Brain pericyte (primary cell): ENCODE results near the gene FTO.

Experiments
- DNase-seq: peaks from one replicate; pipeline ENCODE4 v3.0.0-alpha.2; 2012; ENCODE audit warnings: low read depth, low spot score

FTO gene

DNA sequence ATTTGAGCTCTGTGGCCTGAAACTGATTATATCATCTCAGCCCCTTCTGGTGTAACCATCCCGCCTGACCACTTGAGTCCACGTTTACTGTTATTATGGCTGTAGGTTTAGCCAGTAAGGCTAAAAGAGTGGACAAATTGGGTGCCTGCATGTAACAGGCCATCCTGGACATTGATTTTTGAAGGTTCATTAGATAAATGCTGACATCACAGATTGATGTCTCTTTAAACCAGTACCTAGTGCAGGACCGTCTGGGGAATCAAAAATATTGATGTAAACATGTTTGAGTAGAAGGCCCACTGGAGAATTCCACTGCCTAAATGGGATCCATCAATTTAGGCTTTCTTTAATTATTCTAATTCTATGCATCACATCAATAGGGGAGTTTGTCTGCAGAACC is 367.6 kb downstream of the FTO start:
- DNase-seq, result no peak

DNA sequence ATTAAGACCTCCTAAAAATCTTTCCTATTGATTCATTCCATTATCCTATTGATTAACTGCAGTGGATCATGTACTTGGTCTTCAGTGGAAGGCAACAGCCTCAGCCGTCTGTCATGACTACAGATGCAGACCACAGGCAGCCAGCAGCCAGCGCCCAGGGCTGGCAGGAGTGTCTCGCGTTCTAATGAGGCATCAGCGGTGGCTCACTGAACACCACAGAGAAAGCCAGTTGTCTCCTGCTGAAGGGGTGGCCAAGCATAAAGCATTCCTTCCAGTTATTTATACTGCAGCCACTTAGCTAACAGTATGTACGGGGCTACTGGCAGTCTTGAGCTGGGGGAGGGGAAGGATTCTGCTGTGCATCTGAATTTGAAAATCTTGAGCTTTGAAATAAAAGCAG is 368.3 kb downstream of the FTO start:
- DNase-seq, result no peak

DNA sequence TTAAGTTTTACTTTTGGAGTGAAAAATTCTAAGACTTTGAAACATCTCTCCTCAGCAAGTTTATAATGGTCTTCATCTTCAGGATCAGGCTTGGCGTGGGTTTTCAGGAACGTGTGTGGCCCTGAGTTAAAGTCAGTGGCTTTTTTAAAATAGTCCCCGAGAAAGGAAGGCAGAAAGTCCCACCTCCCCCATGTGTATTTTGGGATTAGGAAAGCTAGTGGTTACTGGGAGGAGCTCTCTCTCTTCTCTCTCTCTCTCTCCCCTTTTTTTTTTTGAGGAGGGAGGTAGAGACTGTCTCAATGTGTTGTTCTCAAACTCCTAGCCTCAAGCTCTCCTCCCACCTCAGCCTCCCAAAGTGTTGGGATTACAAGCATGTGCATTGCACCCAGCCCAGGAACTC is 369.4 kb downstream of the FTO start:
- no peak for DNase-seq

DNA sequence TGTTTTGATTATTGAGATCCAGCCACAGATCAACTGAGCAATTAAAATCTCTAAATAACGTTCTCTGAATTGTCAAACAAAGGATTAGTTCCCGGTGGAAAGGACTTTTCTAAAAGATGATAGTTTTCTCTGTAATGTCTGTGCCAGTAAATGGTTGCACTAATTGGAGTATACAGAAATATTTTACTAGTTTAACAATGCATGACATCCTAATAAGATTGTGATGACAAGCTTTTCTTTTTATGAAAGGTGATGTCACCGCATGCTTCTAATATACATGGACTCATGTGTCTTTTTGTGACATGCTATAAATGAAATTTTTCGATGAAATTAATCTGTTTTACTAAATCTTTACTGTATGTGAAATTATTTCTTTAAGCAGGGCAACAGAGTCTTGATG is 371.5 kb downstream of the FTO start:
- no peak for DNase-seq

DNA sequence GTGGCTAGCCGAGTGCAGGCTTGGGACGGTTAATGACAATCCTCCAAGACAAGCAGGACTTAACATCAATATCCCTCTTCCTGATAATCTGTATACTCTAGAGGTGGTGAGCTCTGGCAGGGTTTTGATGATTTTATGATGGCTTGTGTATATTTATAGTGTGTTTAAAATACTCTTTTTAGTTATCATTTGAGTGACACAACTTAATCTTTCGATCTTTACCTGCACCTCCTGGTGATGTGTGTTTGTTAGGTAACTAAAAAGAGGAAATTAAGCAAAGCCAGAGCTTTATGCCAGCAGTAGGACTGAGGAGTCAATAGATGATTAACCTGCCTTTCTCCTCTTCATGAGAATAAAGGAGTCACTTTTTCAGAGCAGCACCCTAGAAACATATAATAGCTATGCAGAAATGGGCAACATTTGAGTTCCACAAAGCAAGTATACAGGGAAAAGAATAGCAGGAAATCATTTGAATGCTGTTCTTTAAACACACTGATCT is 372.1 kb downstream of the FTO start:
- no peak for DNase-seq

DNA sequence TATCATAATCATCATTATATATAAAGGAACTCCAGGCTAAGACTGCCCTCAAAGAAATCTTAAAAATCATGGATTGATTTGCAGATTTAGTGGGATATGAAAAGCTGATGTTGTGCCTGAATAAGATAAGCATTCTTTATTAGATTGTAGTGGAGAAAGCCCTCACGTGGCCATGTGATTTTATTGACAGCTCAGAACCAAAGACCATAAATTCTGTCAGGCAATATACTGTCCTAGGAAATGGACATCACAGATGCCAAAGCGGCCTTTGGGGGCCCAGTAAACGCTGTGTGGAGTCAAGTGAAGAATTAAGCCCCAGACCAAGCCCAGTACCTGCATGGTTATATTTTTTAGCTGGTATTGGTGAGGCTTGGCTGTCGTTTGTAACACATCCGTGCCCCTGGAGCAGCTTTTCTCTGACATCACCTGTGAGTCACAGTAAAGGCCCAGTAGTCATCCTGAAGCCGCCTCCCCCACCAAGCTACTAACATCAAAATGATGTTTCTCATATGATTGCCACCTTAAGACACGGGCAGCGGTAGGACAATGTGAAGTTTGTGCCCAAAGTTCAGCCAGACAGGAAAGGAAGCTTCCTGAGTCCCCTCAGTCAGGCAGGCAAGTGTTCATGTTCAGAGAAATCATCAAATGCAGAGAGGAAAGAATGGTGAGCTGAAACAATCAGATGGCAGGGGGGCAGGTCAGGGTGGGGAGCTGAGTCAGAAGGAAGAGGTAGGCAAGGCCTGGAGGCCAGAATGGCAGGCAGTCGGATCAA is 373.3 kb downstream of the FTO start:
- no peak for DNase-seq

DNA sequence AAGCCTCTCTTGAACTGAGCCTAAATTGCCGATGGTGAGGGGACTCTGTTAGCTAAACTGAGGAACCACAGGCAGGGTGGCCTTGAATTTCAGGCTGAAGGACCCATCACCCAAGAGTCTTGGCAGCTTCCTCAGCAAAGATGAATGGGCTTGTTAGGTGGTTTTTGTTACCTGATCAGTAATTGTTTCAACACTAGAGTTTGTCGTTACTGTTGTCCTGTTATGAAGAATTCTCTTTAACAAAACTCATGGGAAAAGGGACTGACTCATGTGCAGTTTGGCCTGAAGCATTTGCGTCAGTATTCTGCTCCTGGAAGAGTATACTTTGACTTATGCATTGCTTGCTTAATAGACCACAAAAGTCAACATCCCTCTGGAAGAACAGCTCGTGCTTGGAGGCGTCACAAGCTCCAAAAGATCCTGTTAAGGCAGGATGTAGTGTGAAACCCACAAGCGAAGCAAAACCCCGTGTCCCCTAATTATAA is 376.6 kb downstream of the FTO start:
- peak; percentile 87 for DNase-seq

DNA sequence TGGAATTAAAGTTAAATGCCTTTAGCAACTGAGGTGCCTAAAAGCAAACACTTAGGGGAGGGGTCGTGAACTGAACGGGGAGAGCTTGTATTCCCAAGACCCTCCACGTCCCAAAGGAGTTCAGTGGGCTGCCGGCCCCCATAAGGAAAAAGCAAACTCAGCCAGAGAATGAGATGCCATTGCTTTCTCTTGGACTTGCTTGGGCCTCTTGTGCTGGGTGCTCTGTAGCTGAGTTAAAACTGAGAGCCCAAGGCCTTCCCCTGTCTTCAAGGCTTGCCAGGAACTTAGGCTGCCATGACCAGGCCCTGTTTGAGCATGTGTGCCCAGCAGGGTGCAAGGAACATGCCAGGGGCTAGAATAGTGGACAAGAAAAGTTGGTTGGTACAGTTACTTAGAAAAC is 382.8 kb downstream of the FTO start:
- no peak for DNase-seq

DNA sequence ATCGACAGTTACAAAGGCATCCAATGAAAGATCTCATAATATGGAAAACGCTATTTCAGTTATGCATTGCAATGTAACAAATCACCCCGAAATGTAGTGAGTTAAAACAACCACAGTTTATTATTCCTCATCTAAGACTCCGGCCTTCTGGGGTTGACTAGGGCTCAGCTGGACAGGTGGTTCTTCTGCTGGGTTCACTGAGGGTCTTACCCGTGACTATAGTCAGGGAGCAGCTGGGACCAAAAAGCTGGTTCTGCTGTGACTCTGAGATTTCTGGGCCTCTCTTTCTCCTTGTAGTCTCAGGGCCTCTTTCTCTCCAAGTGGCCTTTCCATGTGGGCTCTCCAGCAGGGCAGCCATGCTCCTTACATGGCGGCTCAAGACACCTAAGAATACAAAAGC is 386.6 kb downstream of the FTO start:
- DNase-seq, result no peak

DNA sequence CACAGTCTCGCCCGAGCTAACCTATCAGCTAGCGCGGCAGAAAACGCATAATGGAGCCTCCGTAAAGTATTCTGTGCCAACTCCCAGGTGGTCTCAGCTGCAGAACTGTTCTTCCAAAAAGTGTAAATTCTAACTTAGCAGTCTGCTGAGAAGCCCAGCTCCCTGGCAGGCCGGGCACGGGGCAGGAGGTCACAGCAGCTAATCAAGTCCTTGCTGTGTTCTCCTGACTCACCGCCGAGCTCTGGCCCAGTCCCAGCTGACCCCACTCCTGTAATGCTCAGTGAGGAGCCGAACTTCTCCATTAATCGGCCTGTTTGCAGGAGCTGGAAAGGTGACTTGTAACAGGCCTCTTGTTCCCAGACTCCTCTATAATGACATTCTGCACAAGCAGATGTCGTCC is 389.3 kb downstream of the FTO start:
- no peak for DNase-seq

DNA sequence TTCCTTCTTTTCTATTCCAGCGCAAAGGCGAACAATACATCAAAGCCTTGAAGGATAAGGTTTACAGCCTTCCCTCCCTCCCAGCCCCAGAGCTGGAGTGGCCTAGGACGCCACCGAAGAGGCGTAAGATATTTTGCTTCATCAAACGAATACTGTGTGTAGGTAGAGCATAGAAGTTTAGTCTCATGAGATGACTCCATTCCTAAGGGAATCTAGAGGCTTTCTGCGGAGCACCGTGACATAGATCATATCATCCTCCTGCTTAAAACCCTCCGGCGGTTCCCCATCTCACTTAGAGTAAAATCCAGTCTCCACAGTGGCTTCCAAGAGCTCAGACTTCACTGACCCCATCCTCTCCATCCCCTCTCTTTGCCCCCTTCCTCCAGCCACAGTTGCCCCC is 390.7 kb downstream of the FTO start:
- no peak for DNase-seq

DNA sequence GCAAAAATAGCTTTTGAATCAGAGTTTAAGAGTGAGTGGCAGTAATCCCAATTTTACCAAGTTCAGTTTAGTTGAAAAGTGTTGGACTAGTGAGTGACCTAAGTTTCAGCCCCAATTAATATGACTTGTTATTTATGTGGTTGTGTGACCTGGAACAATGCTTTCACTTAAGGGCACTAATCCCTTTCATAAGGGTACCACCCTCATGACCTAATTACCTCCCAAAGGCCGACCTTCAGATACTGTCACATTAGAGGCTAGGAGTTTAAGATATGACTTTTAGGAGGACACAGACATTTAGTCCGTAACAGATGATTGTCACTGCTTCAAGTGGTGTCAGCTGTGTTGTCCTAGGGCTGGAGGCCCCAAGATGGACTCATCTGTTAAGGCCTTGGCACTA is 392.7 kb downstream of the FTO start:
- no peak for DNase-seq

DNA sequence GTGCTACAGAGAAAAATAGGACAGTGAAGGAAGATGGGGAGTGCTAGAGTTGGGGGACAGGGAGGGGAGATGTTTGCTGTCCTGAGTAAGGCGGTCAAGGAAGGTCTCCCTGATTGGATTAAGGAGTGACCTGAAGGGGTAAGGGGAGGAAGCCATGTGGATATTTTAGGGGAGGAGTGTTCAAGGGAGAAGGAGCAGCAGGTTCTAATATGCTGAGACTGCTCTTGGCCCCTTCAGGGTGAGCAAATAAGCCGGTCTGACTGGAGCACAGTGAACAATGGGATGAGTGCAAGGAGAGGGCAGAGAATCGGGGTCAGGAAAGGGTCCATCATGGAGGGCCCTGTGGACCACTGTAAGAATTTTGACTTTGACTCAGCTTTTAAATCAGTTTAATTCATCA is 393.8 kb downstream of the FTO start:
- DNase-seq, result no peak

DNA sequence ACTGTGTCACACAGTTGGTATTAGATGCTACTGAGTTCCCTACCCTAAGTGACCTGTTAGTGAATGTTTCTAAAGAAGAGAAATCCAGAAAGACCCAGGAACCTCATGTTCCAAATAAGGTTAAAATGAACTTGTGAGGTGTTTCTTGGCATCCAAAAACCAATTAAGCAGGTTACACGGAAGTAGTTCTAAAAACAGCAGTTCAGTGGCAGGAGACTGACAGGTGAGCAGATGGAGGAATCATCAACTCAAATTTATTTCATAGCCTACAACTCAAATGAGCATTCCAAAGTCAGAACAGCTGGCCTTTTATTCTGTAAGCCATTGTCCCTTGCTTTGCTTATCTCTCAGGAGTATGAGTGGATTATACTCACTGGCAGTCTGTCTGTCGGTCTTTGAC is 394.3 kb downstream of the FTO start:
- no peak for DNase-seq

DNA sequence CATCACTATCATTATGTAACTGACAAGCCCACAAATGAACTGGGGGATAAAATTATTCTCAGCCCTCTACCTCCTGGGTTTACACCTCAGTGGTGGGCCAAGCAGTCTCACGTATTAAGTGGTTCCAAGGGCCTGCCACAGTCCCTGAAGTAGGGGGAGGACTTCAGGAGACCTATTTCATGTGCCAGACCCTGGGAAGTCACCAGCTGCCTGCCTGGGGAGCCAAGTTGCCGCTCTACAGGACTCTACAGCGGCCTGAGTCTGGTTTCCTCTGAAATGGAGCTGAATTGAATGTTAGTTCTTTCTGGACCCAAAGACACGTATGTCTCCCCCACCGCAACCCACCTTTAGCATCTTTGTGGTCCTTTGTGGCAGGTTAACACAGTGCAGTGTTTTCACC is 395.7 kb downstream of the FTO start:
- no peak for DNase-seq

DNA sequence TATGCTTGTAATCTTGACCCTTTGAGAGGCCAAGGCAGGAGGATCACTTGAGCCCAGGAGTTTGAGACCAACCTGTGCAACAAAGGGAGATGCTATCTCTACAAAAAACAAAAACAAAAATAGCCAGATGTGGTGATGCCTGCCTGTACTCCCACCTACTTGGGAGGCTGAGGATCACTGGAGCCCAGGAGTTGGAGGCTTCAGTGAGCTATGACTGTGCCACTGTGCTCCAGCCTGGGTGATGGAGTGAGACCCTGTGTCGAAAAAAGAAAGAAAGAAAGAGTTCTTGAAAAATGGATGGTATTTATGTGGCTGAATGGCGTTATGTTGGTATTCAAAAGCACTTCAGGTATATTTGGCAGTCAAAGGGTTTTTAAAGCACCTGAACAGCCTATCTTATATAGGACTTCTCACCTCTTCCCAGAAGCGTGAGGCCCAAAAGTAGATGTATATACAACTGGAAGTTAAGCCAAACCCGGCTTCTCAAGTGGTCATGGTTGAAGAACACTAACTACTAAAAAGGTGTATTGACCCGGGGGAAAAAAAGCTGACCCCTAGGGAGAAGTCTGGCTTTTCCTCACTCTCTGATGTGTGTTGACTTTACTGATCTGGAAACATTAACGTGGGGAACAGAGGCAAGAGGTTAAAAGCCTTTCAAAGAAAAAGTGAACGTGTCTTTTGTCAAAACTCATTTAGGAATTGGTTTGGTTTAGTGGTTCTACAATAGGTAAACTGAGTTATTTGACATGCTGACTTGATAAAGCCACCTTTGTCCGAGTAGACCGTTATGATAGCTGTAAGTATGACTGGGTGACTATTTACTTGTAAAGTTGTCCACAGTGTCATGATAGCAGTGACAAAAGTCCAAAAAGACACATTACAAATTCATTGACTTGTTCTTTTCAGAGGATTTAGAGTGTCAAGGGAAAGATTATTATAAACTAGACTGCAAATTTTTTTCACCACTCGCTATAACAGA is 399.2 kb downstream of the FTO start:
- no peak for DNase-seq

DNA sequence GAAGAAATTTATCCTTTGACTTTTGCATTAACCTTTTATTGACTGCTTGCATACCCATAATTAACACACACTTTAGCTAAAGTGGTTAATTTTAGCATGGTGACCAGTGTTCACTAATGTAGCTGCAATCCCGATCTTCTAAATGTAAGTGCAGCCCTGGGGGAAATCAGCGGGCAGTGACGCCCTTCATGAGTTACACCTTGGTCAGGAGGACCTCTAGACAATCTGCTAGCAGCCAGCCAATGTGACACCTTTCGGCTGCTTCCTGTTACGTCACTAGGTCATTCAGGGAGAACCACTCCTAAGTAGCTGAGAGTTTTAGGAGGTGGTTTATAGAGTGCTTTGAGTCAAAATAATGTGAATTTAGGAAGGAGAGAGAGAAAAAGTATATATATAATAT is 402.1 kb downstream of the FTO start:
- no peak for DNase-seq

DNA sequence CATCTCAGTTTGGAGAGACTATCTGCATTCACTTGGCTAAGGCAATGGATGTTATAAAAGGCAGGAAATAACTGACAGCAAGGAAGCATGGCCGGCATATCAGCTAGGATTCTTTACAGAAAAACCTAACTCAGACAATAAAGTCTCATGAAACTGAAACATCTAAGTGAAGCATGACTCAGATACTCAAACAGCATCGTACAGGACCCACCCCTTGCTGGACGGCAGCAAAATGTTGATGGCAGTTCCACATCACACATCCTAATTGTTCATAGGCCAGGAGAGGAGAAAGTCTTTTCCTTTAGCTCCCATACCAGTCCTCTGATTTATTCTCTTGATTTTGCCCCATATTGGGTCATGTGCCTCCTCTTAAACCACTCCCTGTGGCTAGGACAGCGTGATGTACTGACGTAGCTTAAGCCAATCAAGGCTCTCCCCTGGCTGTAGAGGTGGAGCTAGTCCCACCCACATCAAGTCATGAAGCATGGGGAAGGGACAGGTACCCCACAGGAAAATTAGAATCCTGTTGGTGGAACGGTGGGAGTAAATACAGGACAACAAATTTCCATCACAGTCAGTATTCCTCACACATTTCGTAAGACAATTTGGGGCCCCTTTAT is 403.7 kb downstream of the FTO start:
- DNase-seq, result no peak

DNA sequence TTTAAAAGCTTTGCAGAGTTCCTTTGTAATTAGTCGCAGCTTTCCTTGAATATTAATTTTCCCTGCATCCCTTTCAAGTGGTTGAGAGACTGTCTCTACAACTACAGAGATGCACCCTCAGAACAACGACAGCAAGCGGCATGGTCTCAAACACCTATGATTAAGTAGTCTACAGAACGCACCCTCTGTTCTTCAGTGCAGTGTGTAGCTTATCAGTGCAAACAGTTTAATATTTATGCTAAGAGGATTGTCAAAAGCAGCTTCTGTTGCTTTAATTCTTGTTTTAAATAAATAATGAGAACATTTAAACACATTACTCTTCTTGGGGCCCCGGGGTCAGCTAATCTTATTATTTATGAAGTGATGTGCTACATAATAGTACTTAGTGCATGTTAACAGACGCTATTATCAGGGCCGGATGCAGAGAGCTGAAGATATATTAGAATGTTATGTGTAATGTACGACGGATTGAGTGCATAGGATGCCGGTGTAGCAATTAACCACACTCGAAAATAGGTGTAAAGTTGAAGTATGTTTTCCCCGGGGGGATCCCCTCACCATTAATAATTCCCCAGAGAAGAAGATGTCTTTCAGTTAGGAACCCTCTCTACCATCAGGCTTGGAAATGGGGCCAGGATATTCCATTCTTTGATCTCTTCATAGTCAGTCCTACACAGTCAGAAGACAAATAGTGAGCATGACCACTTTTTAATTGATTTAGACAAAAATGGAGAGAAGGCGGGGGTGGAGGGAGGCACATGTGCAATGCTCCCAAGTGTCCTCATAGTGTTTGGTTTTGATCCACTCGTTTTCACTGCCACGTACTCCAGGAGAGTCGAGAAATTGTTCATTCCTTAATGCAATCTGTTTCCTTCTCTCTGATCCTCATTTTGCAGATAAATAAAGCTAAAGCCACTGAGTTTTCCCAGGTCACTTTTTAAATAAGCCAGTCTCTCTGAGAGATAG is 406.3 kb downstream of the FTO start:
- DNase-seq, result no peak

DNA sequence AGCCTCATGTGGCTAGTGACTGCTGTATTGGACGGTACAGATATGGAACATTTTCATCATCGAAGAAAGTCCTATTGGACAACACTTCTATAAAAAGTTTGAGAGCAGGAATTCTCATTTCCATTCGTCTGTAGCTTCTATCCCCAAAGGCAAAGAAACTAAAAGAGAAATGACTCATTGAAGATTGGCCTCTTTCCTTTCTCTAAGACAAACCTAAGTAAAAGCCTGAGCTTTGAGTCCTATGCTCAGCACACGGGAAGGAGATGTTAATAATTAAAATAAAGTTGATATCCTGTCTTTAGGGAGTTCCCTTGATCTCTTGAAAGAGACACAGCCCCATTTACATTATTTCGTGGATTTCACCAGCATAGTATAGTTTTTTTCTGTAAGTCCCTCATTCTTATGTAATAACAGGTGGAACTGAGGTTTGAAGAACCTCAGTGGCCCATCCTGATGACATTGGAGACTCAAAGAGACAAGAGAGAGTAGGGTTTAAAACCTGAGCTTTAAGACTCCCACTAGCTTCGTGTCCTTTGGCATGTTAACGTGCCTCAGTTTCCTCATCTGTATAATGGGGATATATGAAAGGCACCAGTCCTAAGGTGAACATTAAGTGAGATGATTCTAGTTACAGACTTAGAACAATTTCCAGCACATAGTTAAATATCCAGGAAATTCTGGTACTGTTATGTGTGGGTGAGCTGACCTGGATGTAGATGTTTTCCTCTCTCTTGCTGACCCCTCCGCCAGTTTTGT is 408.7 kb downstream of the FTO start:
- no peak for DNase-seq
